K562 (cell line): Measurements from ENCODE around the gene BCL7C. TPM values are rescaled to one million over a fixed set of nuclear protein-coding genes. Genes with fewer than 3 reads are reported as not detected.
A peak's percentile ranks its signal among the peaks of the same experiment; 100 is the strongest.

ENCODE experiments used
- DMBX1 ChIP-seq: fragments of 250-450 bp; sonication (Bioruptor Pico); IDR thresholded peaks from 2 replicates; pipeline ENCODE4 v1.8.0; 2022; ENCODE audit warnings: inconsistent platforms, mild to moderate bottlenecking, moderate library complexity, borderline replicate concordance
- E4F1 ChIP-seq: fragments of 250-450 bp; sonication (Bioruptor Pico); IDR thresholded peaks from 2 replicates; pipeline ENCODE4 v1.5.0; 2021; ENCODE audit warnings: mild to moderate bottlenecking, borderline replicate concordance
- GABPB2 ChIP-seq: fragments of 250-450 bp; sonication (Bioruptor Pico); conservative IDR thresholded peaks from 2 replicates; pipeline ENCODE4 v1.5.1; 2021; ENCODE audit warnings: mild to moderate bottlenecking
- GTF2B ChIP-seq: IDR thresholded peaks from 2 replicates; pipeline ENCODE4 v1.6.1; 2011; ENCODE audit not compliant: insufficient read length; ENCODE audit errors: extremely low read depth
- HIVEP1 ChIP-seq: fragments of 250-450 bp; sonication (Bioruptor Pico); IDR thresholded peaks from 2 replicates; pipeline ENCODE4 v1.4.0; 2020; ENCODE audit warnings: mild to moderate bottlenecking
- IRF2 ChIP-seq: sonication (generic); formaldehyde crosslinking; IDR thresholded peaks from 2 replicates; pipeline ENCODE4 v1.8.1; 2022; ENCODE audit warnings: mild to moderate bottlenecking, missing genetic modification reagents
- KDM1A ChIP-seq, 2 experiments: fragments of 450-650 bp; IDR thresholded peaks; 2 replicates each; pipeline ENCODE4 v1.6.1; 2016; ENCODE audit warnings: mild to moderate bottlenecking in 2 of 2
- MAX ChIP-seq: sonication (generic); formaldehyde crosslinking; IDR thresholded peaks from 2 replicates; pipeline ENCODE4 v1.9.0; 2022; ENCODE audit warnings: mild to moderate bottlenecking, missing genetic modification reagents
- MCM7 ChIP-seq, 2 experiments: fragments of 450-650 bp; IDR thresholded peaks; 2 replicates each; pipeline ENCODE4 v1.6.1; 2016 to 2018
- MYBL2 ChIP-seq, 2 experiments: fragments of 450-650 bp in 1 of 2; sonication (generic) in 1 of 2; formaldehyde crosslinking in 1 of 2; IDR thresholded peaks; 2 replicates each; pipeline versions ENCODE4 v1.6.1 to v1.8.1; 2017 to 2022; ENCODE audit warnings: borderline replicate concordance in 1 of 2, inconsistent platforms in 1 of 2, low read depth in 1 of 2, mild to moderate bottlenecking in 1 of 2, missing genetic modification reagents in 1 of 2, moderate library complexity in 1 of 2
- NFRKB ChIP-seq: fragments of 450-650 bp; IDR thresholded peaks from 2 replicates; pipeline ENCODE4 v1.6.1; 2016; ENCODE audit warnings: low read depth
- PCBP2 ChIP-seq: fragments of 200-400 bp; formaldehyde crosslinking; IDR thresholded peaks from 2 replicates; pipeline ENCODE4 v1.6.1; 2018; ENCODE audit warnings: low read length, low read depth, mild to moderate bottlenecking, moderate library complexity; ENCODE audit not compliant: poor library complexity, severe bottlenecking
- PHB2 ChIP-seq: fragments of 450-650 bp; IDR thresholded peaks from 2 replicates; pipeline ENCODE4 v1.6.1; 2017; ENCODE audit warnings: low read depth
- PHTF2 ChIP-seq: fragments of 250-450 bp; sonication (Bioruptor Pico); IDR thresholded peaks from 2 replicates; pipeline ENCODE4 v1.5.0; 2021; ENCODE audit warnings: mild to moderate bottlenecking
- SAP30 ChIP-seq: fragments of 200-600 bp; sonication (generic); IDR thresholded peaks from 2 replicates; pipeline ENCODE4 v1.6.1; 2012; ENCODE audit warnings: borderline replicate concordance, low read depth, mild to moderate bottlenecking, moderate library complexity, low read length, control low read depth, inconsistent platforms; ENCODE audit not compliant: insufficient read depth, poor library complexity, severe bottlenecking
- SMAD1 ChIP-seq: fragments of 150-350 bp; IDR thresholded peaks from 2 replicates; pipeline ENCODE4 v1.6.1; 2014; ENCODE audit warnings: low read length, low read depth; ENCODE audit not compliant: partially characterized antibody
- SMAD2 ChIP-seq: fragments of 150-350 bp; IDR thresholded peaks from 2 replicates; pipeline ENCODE4 v1.6.1; 2014; ENCODE audit warnings: low read depth, mild to moderate bottlenecking, low read length
- ZNF124 ChIP-seq: sonication (generic); formaldehyde crosslinking; IDR thresholded peaks from 2 replicates; pipeline ENCODE4 v1.8.1; 2022; ENCODE audit warnings: missing genetic modification reagents
- ZNF224 ChIP-seq: sonication (generic); formaldehyde crosslinking; IDR thresholded peaks from 2 replicates; pipeline ENCODE4 v1.8.0; 2022; ENCODE audit warnings: mild to moderate bottlenecking, missing genetic modification reagents
- polyA plus RNA-seq, 8 experiments: library from polyadenylated mRNA; depleted of rRNA in 4 of 8; stranded (reverse) in 5 of 8; unstranded in 3 of 8; fragments of >200 nt; fragmentation: Nextera tagmentation in 2 of 8; fragmentation: Illumina TruSeq in 1 of 8; extraction: Ambion mirVana in 2 of 8; extraction: Trizol in 1 of 8; gene quantifications; 2 replicates each; pipeline versions ENCODE4 v1.2.1 to v1.2.3, GENCODE V29; 2011 to 2014; ENCODE audit warnings: inconsistent platforms in 1 of 8, missing spikeins in 1 of 8
- total RNA-seq, 7 experiments: library from RNA; depleted of rRNA in 6 of 7; stranded (reverse); fragments of >200 nt in 6 of 7; fragmentation: Illumina TruSeq in 2 of 7; extraction: Trizol in 2 of 7; gene quantifications; 2 replicates each; pipeline versions ENCODE4 v1.2.1 to v1.2.3, GENCODE V29; 2011 to 2021; ENCODE audit warnings: low replicate concordance in 1 of 7
- TF ChIP-seq, protein P1 (sequence below): sonication (generic); formaldehyde crosslinking; IDR thresholded peaks from 2 replicates; pipeline ENCODE4 v1.8.0; 2022; ENCODE audit warnings: missing genetic modification reagents, mild to moderate bottlenecking, borderline replicate concordance
- TF ChIP-seq, protein P2 (sequence below): sonication (generic); formaldehyde crosslinking; IDR thresholded peaks from 2 replicates; pipeline ENCODE4 v1.8.1; 2023; ENCODE audit warnings: mild to moderate bottlenecking, missing genetic modification reagents

BCL7C gene
- total and polyA plus RNA-seq, 9 of the 15 experiments (the other 6 are each of a cell fraction or from before 2014, with no cell fraction given) = 1.7 to 85.8 (median 19.6) TPM

DNA sequence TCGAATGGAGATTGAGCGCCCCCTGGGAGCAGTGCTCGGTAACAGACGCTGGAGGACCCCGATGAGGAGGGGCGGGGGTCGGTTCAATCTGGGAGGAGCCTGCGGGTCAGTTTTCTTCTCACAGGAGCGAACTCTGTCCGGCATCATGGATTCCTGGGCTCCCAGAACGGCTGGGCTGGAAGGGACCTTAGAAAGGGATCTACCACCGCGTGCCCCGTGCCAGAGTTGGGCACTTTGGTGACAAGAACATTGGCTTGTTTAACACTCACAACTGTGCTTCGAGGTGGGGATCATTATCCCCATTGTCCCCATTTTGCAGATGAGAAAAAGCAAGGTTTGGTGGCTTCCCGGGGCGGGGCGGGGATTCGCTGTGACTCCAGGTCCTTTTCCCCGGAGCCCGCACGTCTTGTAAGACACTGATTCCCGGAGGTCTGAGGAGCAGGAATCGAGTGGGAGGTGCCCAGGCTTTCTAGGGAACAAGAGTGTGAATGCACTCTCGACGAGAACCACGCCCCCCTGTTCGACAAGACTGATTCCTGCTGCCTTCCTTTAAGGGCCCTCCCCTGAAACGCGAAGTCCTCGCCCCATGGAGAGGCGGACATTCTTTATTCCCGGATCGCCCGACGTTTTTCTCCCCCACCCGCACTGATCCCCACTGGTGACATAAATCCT, 28.0 kb upstream of the BCL7C start (continued):
- TF ChIP-seq ZNF224 (CRISPR knock-in tag) (no peak), PCBP2 (no peak), SMAD2 (no peak), HIVEP1 (CRISPR knock-in tag) (no peak), SAP30 (peak; percentile 69), PHTF2 (no peak), PHB2 (no peak), NFRKB (no peak), DMBX1 (CRISPR knock-in tag) (no peak), KDM1A (IDR thresholded peaks at IDR 0.05) (peak; percentile 72 to 86; a peak in 3 of 4 replicates), E4F1 (CRISPR knock-in tag) (no peak), GABPB2 (CRISPR knock-in tag) (no peak), MAX (0 out of 2 replicates have a peak, but pooled peaks have one; percentile 13), ZNF124 (CRISPR knock-in tag) (no peak), GTF2B (no peak), IRF2 (CRISPR knock-in tag) (no peak), MYBL2 (IDR thresholded peaks at IDR 0.05; ENCODE audit: low read depth) (no peak), MYBL2 (CRISPR knock-in tag; IDR thresholded peaks at IDR 0.05; ENCODE audit: borderline replicate concordance) (no peak), MCM7 (IDR thresholded peaks at IDR 0.05) (no peak), SMAD1 (no peak)
- TF ChIP-seq, protein P1, sequence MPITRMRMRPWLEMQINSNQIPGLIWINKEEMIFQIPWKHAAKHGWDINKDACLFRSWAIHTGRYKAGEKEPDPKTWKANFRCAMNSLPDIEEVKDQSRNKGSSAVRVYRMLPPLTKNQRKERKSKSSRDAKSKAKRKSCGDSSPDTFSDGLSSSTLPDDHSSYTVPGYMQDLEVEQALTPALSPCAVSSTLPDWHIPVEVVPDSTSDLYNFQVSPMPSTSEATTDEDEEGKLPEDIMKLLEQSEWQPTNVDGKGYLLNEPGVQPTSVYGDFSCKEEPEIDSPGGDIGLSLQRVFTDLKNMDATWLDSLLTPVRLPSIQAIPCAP (CRISPR knock-in tag) = no peak
- TF ChIP-seq, protein P2, sequence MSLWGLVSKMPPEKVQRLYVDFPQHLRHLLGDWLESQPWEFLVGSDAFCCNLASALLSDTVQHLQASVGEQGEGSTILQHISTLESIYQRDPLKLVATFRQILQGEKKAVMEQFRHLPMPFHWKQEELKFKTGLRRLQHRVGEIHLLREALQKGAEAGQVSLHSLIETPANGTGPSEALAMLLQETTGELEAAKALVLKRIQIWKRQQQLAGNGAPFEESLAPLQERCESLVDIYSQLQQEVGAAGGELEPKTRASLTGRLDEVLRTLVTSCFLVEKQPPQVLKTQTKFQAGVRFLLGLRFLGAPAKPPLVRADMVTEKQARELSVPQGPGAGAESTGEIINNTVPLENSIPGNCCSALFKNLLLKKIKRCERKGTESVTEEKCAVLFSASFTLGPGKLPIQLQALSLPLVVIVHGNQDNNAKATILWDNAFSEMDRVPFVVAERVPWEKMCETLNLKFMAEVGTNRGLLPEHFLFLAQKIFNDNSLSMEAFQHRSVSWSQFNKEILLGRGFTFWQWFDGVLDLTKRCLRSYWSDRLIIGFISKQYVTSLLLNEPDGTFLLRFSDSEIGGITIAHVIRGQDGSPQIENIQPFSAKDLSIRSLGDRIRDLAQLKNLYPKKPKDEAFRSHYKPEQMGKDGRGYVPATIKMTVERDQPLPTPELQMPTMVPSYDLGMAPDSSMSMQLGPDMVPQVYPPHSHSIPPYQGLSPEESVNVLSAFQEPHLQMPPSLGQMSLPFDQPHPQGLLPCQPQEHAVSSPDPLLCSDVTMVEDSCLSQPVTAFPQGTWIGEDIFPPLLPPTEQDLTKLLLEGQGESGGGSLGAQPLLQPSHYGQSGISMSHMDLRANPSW = no peak; the same call in none of the 2 replicates
